Right lobe of liver (tissue), 4 donors: ENCODE results near the gene GABRG3.

Experiments
- CTCF ChIP-seq, 4 donors: fragments of 200-600 bp in 3 of 4; fragments of 450-650 bp in 1 of 4; IDR thresholded peaks; one replicate each; pipeline versions ENCODE4 v1.5.1 to v1.8.0; 2016 to 2022; ENCODE audit warnings: antibody characterized with exemption in 4 of 4, mild to moderate bottlenecking in 2 of 4
- POLR2A ChIP-seq: fragments of 450-650 bp; IDR thresholded peaks from one replicate; pipeline ENCODE4 v1.6.1; 2017; ENCODE audit warnings: antibody characterized with exemption, mild to moderate bottlenecking
- donor health status: DM: no; HTN: no; CAD: no.
- donor health status: DM: no; HTN: no; CAD: no.
- donor health status: DM: no; HTN: yes; CAD: no.

- no peak for TF ChIP-seq CTCF (IDR thresholded peaks at IDR 0.05)
- TF ChIP-seq POLR2A: no peak
These were observed 570.6 kb downstream of the GABRG3 start for GRCh38 chr15:27541581-27541980.
